Thyroid gland (tissue), 4 donors: ENCODE results near the gene AQP12B.

ENCODE experiments used
- CTCF ChIP-seq, 6 experiments: fragments of 200-600 bp in 3 of 6; fragments of 450-650 bp in 3 of 6; sonication (generic) in 3 of 6; IDR thresholded peaks; one replicate each; pipeline ENCODE4 v1.5.1; 2016 to 2019; ENCODE audit warnings: antibody characterized with exemption in 6 of 6, mild to moderate bottlenecking in 2 of 6, inconsistent platforms in 1 of 6, moderate library complexity in 1 of 6
- POLR2A ChIP-seq, 2 donors: fragments of 450-650 bp; IDR thresholded peaks; one replicate each; pipeline ENCODE4 v1.6.1; 2017; ENCODE audit warnings: antibody characterized with exemption in 2 of 2, mild to moderate bottlenecking in 2 of 2, moderate library complexity in 1 of 2

- TF ChIP-seq CTCF (IDR thresholded peaks at IDR 0.05) (peak in 3 of 6 experiments; percentile 13 to 32 (median 19)), POLR2A (IDR thresholded peaks at IDR 0.05) (no peak)
Observed at GRCh38 chr2:240640939-240641338, 41.7 kb downstream of the AQP12B start.
